ENCODE data around the gene ACOT7.

Gene ACOT7

DNA sequence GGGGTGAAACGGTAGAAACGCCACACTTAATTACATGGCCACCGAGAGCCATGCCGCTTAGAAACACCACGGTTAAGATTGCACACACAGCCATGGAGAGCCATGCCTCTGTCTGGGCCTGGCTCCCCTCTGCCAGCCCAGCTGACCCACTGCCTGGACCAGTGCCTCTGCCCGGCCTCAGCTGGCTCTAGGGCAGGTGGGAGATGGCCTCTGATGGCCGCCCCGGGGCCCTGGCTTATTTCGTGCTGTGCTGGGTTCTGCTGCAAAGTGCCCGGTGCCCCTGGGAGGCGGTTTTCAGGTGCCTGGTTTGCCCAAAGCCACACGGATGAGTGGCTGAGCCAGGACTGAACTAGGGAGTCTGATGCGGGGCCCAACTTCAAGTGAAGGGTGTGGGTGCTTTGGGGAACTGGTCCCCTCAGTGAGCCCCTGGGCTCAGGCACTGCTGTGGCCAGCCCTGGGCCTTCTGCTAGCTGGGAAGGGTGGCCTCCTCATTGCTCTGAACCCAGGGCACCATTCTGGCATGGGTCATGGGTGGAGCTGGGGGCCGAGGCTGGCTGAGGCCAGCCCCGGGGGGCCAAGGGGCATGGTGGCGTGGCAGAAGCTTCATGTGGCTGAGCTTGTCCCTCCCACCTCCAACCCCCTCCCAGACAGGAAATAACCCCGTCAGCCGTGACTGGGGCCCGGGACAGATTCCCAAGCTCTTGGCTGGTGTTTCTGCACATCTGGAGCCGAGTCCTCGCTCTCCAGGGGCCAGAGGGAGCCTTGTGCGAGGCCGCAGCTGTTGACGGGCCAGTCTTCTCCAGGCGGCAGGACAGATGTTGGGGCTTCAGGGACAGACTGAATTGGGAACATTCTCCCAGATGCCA lies 130.8 kb downstream of the ACOT7 start:
- DNase-seq: no peak

DNA sequence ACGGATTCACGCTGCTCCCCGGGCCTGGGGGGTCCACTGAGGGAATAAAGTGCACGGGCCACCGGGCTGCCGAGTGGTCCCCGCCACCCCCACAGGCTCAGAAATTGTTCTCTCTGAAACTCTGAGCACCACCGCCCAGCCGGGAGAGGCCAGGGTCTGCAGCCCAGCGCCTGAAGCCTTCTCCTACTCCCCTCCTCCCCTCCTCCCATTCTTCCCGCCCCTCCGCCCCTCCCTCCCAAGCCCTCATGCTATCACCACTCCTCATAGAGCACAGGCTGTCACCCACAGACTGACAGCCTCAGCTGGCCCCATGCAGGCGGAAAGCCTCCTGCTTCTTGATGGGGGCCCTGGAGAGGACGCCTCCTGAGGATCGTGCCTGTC lies 132.0 kb downstream of the ACOT7 start:
- no peak for DNase-seq

DNA sequence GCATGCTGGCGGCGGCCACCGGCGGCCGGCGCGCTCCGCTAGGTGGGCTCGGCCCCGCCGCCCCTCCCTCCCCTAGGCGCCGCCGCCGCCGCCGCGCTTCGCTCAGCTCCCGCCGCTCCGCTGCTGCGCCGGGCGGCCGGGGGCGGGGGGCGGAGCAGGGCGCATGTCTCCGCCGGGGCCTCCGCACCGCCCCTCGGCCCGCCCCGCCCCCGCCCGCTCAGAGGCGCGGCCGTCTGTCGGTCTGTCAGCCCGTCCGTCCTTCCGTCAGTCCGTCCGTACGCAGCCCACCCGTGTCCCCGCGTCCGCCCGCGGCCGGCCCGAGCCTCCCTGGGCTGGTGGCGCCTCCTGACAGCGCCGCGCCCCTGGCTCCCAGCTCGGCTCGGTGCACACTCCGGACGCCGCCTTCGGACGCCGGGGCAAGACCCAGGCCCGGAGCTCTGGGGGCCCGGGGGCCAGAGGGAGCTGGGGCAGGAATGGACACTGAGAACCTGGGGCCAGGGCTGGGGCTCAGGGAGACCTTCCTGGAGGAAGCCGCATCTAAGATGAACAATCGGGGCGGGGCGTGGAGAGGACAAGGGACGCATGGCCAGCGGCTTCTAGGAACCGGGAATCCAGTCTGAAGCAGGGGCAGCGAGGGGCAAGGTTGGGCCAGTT lies 132.5 kb downstream of the ACOT7 start, which contains the start of gene GPR153:
GPR153 (minus strand) TSS at position 138 of the 654 bp plus-strand sequence. CDS start 6,193 bp downstream, outside the sequence.
- DNase-seq: no peak

DNA sequence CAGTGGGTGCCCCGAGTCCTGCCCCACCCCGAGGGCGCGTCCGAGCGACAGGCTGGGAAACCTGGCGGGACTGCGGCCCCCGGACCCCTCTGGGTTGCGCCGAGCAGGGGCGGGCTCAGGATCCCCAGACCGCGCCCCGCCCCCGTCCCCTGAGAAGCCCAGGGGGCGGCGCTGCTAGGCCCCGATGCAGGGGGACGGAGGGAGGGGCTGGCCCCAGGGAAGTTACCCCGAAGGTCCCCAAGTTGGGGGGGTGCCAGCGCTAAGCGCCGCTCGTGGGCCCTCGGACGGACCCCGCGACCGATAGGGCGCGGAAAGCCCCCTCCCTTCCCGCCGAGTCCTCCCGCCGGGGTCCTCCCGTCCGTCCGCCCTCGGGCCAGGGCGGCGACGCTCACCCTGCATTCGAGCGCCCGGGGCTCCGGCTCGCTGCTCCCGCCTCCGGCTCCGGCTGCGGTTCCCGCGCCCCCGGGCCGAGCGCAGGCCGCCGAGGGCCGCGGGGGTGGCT lies 133.1 kb downstream of the ACOT7 start:
- DNase-seq: no peak

DNA sequence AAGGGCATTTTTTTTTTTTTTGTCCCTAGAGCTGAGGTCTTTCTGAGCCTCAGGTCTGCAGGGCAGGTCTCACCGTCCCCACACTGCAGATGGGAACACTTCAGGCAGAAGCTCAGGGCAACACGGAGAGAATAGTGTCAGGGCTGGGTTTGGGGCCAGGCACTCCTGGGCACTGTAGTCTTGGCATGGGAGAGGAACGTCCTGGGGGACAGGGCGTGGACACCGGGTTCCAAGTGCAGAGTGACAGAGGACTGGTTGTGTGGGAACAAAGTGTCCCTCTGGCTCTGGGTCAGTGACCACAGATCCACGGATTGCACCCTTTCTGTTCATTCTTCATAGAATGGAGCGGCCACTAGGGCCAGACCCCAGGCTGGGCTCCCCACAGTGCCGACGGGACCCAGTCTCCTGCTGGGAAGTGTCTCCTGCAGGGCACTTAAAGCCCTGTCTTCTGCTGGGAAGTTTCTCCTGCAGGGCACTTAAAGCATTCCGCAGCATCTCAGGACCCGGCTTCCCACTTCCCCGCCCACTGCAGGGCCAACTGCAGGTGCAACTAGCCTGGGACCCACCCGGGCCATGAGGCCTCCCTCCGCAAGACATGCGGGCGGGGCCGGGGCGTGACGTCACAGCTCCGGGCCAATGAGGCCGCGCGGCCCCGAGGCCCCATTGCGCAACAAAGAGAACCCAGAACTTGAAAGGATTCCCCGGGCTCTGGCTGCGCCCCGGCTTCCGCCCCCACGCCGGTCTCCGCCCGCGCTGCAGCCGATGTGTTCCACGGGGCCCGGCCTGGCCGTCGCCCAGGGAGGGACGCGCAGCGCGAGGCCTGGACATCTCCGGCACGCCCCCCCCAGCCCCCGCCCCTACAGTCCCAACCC lies 133.8 kb downstream of the ACOT7 start:
- peak; percentile 85 for DNase-seq

DNA sequence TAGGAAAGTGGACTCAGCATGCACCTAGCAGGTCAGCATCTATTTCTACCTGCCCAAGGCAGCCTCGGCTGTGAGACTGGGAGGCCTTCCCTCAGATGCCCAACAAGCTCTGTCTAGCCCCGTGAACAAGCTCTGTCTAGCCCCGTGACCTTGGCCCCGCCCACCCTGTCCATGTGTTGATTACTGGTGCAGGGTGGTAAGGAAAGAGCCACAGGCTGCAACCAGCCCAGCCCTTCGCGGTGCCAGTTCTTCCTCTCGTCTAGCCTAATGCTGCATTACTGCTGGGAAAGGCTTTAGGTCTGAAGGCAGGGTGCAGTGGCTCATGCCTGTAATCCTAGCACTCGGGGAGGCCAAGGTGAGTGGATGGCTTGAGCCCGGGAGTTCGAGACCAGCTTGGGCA lies 134.9 kb downstream of the ACOT7 start:
- no peak for DNase-seq

DNA sequence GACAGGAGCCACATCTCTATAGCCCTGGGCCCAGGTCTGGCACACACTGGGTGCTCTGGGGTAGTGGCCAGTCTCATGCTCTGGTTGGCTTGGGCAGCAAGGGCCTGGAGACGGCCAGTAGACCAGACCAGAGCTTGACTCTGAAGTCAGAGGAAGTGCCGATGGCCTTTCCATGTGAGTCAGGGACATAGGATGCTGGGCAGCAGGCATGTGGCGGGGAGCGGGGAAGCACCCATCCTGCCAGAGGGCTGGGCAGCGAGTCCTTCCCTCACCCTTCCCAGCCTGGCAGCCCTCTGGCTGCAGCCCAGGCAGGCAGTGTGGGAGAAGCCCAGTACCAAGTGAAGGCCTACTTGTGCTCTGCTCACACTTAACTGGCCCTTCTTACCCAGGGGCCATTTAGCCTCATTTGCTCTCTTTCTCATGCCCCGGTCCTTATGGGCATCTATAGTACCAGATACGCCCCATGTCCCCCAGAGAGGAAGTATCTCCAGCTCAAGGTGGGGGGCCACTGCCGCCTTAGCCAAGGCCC lies 136.0 kb downstream of the ACOT7 start:
- DNase-seq: no peak

DNA sequence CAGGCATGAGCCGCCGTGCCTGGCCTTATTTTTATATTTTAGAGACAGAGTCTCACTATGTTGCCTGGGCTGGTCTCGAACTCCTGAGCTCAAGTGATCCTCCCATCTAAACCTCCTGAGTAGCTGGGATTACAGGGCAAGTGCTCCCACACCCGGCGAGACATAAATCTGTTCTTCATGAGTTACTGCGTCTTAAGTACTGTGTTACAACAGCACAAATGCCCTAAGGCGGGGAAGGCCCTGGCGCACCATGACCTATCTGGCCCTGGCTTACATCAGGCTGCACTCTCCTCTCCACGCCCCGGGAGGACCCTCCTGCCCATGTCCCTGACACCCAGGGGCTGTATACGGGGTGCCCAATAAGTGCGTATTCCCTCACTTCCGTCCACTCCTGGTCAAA lies 136.9 kb downstream of the ACOT7 start:
- DNase-seq: no peak

DNA sequence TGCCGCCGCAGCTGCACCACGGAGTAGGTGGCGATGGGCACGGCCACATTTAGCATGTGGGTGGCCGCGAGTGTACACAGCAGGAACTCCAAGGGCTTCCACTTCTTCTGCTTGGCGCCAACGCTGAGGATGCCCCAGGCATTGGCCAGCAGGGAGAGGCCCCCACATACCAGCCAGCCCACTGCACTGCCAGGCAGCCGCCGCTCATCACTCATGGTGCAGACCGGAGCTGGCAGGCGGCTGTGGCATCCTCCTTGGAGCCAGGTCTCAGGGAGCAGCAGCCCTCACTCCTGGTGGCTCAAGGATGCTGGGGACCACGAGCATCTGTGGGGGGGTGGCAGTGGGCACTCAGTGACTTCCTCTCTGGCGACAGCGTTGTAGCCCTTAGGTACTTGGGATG lies 138.9 kb downstream of the ACOT7 start:
- DNase-seq: no peak

DNA sequence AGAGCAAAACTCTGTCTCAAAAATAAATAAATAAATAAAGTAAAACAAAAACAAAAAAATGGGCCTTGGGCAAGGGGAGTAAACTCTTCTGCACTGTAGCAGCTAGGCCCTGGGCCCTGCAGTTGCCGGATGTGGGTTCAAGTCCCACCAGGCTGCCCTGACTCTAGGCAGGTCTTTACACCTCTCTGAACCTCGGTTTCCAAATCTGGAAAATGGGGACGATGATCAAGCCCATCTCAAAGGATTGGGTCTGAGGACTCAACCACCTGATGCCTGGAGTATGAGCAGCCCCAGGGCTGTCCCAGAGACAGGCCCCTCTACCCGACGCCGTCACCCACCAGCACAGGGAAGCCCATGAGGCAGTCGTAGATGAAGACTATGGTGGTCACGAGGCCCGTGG lies 140.2 kb downstream of the ACOT7 start:
- DNase-seq: no peak

DNA sequence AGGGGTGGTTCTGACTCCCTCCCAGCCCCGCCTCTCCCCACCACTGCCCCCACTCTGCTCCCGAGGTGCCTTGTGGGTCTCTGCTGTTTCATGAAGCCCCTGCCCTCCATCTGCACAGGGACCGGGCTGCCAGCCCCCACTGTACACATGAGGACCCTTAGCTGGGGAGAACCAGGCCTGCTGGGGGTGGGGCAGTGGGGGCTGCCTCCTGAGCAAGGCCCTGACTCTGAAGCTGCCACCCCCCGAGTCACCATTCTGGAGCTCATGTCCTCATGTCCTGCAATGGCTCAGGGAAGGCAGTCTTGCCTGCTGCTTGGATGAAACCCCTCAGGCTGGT lies 141.2 kb downstream of the ACOT7 start:
- DNase-seq: no peak

DNA sequence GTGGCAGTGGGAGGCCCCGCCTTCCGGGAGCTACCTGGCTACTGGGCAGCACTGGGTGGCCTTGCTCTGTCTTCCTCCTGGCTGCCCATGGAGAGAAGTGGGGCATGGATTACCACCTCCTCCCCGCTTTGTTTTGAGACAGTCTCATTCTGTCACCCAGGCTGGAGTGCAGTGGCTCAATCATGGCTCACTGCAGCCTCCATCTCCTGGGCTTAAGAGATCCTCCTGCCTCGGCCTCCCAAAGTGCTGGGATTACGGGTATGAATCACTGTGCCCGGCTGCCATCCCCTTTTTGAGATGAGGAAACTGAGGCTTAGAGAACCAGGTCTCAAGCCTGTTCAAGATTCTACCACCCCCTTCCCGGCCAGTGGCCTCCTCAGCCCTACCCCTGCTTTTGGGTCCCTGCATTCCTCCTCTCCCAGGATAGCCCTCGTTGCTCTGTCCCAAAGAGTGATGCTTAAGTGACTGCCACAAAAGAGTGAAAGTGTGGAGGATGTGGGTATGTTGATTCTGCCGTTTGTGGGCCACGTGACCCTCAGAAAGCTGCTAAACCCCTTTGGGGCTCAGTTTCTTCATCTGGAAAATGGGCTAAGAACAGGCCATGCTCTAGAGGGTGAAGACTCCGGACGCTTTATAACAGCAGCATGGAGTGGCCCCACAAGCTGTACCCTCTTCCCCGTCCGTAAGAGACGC lies 141.7 kb downstream of the ACOT7 start:
- DNase-seq: no peak

DNA sequence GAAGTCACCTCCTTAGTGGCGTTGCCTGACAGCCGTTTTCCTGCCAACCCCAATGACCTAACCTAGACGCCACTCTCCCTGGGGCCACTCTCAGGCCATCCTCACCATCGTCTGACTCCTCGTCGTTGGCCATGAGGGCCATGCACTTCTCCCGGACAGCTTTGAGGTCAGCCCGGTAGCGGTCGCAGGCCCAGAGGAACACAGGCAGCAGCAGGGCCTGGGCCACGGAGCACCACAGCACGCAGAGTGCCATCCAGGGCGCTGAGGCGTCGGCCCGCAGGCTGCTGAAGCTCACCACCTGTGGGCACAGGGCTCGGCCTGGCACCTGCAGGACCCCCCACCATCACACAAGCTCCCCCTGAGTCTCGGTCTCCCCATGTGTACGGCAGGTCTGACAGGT lies 142.3 kb downstream of the ACOT7 start:
- DNase-seq: no peak

DNA sequence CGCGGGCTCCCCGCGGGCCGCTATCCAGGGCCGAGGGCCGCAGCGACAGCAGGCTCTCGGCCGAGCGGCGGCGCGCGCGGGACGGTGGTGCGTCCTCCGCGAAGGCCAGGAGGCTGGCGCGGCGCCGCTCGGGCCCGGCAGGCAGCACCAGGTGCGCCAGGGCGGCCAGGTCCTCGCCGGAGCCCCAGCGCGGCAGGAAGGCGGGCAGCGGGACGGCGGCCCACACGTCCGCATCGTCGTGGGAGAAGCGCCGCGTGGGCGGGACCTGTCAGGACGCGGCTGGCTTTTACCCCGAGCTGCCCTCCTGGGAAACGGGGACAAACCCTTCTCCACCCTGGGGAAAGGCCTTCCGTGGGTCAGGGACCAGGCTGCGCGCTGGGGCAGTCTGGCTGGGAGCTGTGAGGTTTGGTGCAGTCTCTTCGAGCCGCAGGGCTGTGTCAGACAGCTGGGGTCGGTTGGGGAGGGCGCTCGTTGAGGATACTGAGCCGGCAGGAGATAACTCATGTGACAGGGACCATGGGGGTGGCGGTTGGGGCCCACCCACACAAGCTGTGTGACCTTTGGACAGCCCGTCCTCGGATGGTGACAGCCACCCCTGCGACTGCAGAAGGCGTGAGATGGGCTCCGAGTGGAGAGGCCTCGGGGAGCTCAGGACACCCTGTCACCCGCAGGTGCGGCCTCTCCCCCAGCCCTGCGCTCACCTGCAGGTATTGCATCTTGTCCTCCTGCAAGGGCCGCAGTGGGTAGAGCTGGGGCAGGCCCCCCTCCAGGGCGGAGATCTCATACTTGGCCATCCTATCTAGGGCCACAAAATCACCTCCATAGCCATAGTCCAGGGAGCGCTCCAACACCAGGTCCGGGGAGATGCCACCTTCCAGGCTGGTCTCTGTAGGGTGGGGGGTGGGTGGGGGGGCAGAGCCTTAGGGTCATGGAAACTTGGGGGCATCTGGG lies 143.6 kb downstream of the ACOT7 start:
- DNase-seq: no peak

DNA sequence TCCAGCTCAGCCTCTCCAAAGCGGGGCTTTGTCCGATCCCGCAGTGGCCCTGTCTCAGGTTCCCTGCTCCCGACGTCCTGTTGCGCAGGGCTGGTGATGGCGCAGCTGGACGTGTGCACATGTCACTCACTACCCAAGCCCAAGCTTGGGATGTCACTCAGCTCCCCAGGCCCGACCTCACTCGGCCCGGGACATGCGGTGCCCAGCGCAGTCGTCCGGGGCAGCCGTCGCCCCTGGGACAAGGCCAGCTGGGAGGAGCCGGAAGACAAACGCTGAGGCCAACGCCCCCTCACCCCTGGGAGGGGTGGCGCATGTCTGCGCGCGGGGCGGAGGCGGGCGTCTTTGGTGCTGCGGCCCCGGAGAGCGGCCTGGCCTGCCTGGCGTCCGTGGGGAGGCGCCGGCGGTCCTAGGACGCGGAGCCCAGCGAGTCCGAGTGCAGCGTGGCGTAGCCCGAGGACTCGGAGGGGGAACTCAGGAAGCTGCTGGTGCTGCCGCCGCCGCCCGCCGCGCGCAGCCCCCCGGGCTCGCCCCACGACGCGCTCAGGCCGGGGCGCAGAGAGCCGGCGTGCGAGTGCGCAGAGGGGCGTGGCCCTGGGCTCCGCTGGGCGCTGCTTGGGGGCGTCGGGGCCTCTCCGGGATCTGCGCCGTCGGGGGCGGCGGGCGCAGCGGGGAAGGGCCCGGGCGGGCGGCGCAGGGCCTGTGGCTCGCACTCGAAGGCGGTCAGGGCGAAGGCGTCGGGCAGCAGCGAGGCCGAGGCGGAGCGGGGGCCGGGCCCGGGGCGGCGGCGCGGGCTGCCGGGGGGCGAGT lies 144.4 kb downstream of the ACOT7 start:
- DNase-seq: no peak

DNA sequence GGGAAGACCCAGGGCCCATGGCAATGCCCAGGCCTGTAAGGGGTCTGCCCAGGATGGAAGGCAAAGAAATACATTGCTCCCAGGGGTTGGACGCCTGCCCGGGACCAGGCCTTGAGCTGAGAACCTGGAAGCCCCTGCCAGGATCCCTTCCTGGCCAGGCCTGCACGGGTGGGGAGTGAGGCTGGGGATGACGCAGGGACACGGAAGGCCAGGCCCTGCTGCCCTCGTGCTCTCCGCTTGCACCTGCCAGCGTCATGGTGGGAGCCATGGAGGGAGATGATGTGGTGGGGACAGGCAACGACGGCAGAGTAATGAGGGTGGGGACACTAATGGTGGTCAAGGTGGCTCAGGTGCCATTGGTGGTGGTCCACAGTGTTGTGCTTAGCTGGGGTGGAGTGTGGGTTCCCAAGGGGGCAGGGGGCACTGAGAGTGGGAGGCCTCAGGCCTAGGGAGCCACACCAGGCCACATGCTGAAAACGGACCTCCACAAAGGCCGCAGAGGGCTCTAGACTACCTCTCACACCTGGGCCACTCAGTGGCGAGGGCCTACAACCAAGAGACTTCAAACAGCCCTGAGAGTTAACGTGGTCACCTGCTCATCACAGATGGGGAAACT lies 145.3 kb downstream of the ACOT7 start:
- no peak for DNase-seq

DNA sequence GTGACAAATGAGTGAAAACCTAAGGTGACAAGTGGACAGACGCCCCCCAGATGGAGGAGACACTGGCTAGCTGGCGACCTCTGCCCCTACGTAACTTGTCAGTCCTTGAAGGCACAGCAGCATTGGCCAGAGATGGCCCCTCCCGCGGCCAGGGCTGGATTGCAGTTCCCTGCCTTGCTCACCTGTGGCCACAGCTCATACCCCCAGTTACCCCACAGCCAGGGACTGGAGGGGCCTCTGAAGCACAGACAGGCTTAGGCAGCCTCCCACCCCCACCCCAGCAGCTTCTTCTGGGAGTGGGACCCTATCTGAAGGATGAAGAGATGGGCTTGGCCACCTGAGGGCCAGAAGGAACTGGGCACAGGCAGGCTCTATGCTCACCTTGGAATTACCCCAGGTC lies 145.9 kb downstream of the ACOT7 start:
- no peak for DNase-seq

DNA sequence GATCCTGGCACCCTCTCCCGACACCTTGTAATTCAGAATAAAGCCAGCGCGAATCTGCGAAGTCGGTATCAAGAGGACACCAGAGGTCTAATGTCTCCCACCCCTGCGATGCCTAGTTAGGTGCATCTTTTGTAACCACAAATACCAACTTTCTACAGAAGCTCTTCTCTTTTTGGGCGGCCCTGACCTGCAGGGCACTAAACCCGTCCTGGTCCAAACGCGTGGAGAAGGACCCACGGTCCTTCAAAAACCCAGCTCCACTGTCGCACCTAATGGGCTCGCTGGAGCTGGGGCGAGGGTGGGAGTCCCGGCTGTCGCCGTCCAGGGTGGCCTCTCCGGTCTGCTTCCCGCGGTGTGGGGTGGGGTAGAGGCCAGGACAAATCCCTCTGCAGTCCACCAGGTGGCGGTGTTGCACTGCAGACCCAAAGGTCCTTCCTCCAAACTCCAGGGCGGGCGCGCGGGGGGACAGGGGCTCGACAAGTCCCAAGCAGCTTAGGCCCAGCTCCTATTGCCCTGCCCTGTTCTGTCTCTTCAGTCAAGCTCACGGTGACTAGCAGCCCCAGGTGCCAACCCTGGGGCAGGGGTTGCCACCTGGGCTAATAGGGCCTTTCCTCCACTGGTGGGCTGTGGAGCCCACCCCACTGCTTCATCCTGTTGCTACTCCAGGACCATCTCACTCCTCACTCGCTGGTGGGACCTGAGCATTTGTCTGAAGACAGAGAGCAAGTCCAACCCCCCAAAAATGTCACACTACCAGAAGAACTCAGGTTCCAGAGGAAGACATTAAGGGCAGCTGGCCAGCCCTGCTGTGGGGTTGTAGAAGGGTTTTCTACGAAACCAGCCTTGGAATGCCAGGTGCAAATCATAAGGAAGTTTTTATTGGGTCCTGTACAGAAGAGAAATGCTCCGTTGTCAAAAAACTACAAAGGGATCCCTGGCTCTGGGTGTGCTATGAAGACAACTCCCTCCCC lies 146.8 kb downstream of the ACOT7 start:
- DNase-seq: peak; percentile 41
